PFSK-1 (cell line): ENCODE data around the gene CCR4.

Source experiments
- FOXP2 ChIP-seq: optimal IDR thresholded peaks from 2 replicates; pipeline ENCODE3; 2011; ENCODE audit warnings: borderline replicate concordance, control low read depth, inconsistent platforms; ENCODE audit not compliant: insufficient read depth; ENCODE audit errors: extremely low read length, extremely low read depth
- POLR2AphosphoS5 ChIP-seq: IDR thresholded peaks from 2 replicates; pipeline ENCODE4 v1.6.1; 2012; ENCODE audit warnings: low read depth, mild to moderate bottlenecking, control low read depth, low read length, moderate library complexity
- SIN3A ChIP-seq: IDR thresholded peaks from 2 replicates; pipeline ENCODE4 v1.6.1; 2012; ENCODE audit warnings: mild to moderate bottlenecking, low read length, moderate library complexity, borderline replicate concordance; ENCODE audit not compliant: insufficient read depth
- TAF1 ChIP-seq: IDR thresholded peaks from 2 replicates; pipeline ENCODE4 v1.6.1; 2012; ENCODE audit warnings: low read length, control low read depth, borderline replicate concordance; ENCODE audit not compliant: insufficient read depth
- TF ChIP-seq, protein P1 (sequence below), 2 experiments: IDR thresholded peaks; 2 replicates each; pipeline versions ENCODE4 v1.6.1 to v1.8.0; 2011 to 2012; ENCODE audit warnings: low read depth in 2 of 2, low read length in 2 of 2, control low read depth in 1 of 2, inconsistent platforms in 1 of 2, mild to moderate bottlenecking in 1 of 2, moderate library complexity in 1 of 2; ENCODE audit not compliant: insufficient read depth in 1 of 2

The CCR4 gene

GRCh38 chr3:32968920-32969389, 17.5 kb downstream of the CCR4 start:
- TF ChIP-seq FOXP2 (no peak), POLR2AphosphoS5 (no peak)
- TF ChIP-seq, protein P1, sequence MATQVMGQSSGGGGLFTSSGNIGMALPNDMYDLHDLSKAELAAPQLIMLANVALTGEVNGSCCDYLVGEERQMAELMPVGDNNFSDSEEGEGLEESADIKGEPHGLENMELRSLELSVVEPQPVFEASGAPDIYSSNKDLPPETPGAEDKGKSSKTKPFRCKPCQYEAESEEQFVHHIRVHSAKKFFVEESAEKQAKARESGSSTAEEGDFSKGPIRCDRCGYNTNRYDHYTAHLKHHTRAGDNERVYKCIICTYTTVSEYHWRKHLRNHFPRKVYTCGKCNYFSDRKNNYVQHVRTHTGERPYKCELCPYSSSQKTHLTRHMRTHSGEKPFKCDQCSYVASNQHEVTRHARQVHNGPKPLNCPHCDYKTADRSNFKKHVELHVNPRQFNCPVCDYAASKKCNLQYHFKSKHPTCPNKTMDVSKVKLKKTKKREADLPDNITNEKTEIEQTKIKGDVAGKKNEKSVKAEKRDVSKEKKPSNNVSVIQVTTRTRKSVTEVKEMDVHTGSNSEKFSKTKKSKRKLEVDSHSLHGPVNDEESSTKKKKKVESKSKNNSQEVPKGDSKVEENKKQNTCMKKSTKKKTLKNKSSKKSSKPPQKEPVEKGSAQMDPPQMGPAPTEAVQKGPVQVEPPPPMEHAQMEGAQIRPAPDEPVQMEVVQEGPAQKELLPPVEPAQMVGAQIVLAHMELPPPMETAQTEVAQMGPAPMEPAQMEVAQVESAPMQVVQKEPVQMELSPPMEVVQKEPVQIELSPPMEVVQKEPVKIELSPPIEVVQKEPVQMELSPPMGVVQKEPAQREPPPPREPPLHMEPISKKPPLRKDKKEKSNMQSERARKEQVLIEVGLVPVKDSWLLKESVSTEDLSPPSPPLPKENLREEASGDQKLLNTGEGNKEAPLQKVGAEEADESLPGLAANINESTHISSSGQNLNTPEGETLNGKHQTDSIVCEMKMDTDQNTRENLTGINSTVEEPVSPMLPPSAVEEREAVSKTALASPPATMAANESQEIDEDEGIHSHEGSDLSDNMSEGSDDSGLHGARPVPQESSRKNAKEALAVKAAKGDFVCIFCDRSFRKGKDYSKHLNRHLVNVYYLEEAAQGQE (IDR thresholded peaks at IDR 0.05; ENCODE audit: insufficient read depth in 1 of 2, low read depth in 2 of 2, low read length in 2 of 2): no peak

DNA sequence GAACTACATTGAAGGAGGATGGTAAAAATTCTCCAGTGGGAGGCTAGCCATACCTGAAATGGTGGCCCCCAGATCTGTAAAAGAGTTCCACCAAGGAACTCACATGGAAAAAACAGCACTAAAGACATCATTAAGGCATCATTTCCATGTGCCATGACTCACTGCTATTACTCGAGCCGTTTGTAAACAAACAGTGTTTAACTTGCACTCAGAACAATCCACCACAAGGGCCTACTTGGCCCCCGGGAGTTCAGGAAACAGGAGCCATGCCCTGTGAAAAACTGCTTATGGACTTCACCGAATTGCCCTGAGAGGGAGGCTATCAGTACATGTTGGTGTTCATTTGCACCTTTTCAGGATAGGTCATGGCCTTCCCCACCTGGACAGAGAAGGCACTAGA, 18.2 kb downstream of the CCR4 start:
- TF ChIP-seq TAF1 (no peak), FOXP2 (no peak), SIN3A (no peak), POLR2AphosphoS5 (no peak)
- TF ChIP-seq, protein P1 (IDR thresholded peaks at IDR 0.05; ENCODE audit: insufficient read depth in 1 of 2, low read depth in 2 of 2, low read length in 2 of 2): no peak

- TF ChIP-seq FOXP2: no peak
- TF ChIP-seq POLR2AphosphoS5: no peak
- TF ChIP-seq, protein P1 (IDR thresholded peaks at IDR 0.05; ENCODE audit: insufficient read depth in 1 of 2, low read depth in 2 of 2, low read length in 2 of 2): no peak
- no peak for TF ChIP-seq TAF1
Observed at GRCh38 chr3:32972482-32973146, 21.2 kb downstream of the CCR4 start.

DNA sequence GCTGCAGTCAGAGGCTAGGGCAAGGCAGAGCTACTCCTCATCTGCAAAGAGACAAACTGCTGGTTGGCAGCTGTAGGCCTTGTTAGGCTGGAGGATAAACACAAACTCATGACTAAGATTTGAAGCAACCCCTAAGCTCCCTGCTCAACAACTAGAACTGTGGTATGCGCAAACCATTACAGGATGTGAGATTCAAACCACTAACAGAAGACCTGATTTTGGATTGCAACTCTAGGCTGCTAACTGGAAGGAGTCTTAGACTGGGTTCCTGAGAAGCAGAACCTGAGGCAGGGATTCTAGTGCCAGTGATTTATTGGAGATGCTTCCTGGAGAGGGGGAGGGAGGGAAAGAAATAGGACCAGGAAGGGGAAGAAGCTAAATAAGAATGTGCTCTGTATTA, 22.5 kb downstream of the CCR4 start:
- TF ChIP-seq TAF1 (no peak), FOXP2 (no peak), SIN3A (no peak), POLR2AphosphoS5 (no peak)
- TF ChIP-seq, protein P1 (IDR thresholded peaks at IDR 0.05; ENCODE audit: insufficient read depth in 1 of 2, low read depth in 2 of 2, low read length in 2 of 2): no peak
